Esophagus (tissue), 2 donors: ENCODE results near the gene YARS2. TPM values are rescaled to one million over a fixed set of nuclear protein-coding genes. Genes with fewer than 3 reads are reported as not detected.
"Not testable (repeated sequence)": the region's sequence is repeated elsewhere in the genome, so short reads cannot be mapped to it uniquely, and the experiment has no call there.

Experiments
- H3K27ac ChIP-seq, 2 donors: one replicate each; pipeline ENCODE4 v1.5.1; 2013; ENCODE audit warnings: low read depth in 2 of 2, mild to moderate bottlenecking in 2 of 2, inconsistent platforms in 1 of 2, low read length in 1 of 2, moderate library complexity in 1 of 2
- H3K27me3 ChIP-seq, 2 donors: one replicate each; pipeline ENCODE4 v1.6.1; 2013; ENCODE audit warnings: low read length in 2 of 2, control low read depth in 1 of 2, mild to moderate bottlenecking in 1 of 2; ENCODE audit not compliant: insufficient read depth in 2 of 2, control insufficient read depth in 1 of 2
- H3K36me3 ChIP-seq, 2 donors: one replicate each; pipeline ENCODE4 v1.6.1; 2013; ENCODE audit warnings: low read length in 1 of 2; ENCODE audit not compliant: control insufficient read depth in 2 of 2, insufficient read depth in 2 of 2
- H3K4me1 ChIP-seq, 2 donors: one replicate each; pipeline ENCODE4 v1.6.1; 2013; ENCODE audit warnings: low read length in 1 of 2; ENCODE audit not compliant: control insufficient read depth in 2 of 2, insufficient read depth in 2 of 2
- H3K4me3 ChIP-seq, 2 donors: one replicate each; pipeline ENCODE4 v1.5.1; 2013; ENCODE audit warnings: low read length in 2 of 2, mild to moderate bottlenecking in 2 of 2, low read depth in 1 of 2, moderate library complexity in 1 of 2
- H3K9me3 ChIP-seq, 2 donors: one replicate each; pipeline ENCODE4 v1.6.1; 2013; ENCODE audit warnings: mild to moderate bottlenecking in 2 of 2, low read depth in 1 of 2, low read length in 1 of 2, moderate library complexity in 1 of 2; ENCODE audit not compliant: control insufficient read depth in 2 of 2, insufficient read depth in 1 of 2
- WGBS, 2 donors: extraction: QIAGEN DNeasy Blood & Tissue Kit; methylation state at CpG; one replicate each; pipeline ENCODE4 v1.1.7; 2013; 5-methylcytosine and 5-hydroxymethylcytosine counted together
- polyA plus RNA-seq, 2 donors: library from polyadenylated mRNA; stranded (reverse); fragments of 200-250 nt; gene quantifications; one replicate each; pipeline ENCODE4 v1.2.3, GENCODE V29; 2013
- donor health status: healthy with polysubstance abuse.
- donor health status: Bipolar disorder and iron deficiency.

YARS2 gene
- polyA plus RNA-seq, 2 donors = 11.8 to 19.8 TPM

GRCh38 chr12:32726286-32726685 lies 29.4 kb downstream of the YARS2 start:
- Histone ChIP-seq H3K4me1 (no peaks in the 10 kb centered on the region), H3K27ac (no peak overlapping the region), H3K36me3 (peaks cover 6% of the 10 kb centered on the region in 2 donors), H3K9me3 (no peaks in the 10 kb centered on the region), H3K4me3 (no peak overlapping the region), H3K27me3 (no peaks in the 10 kb centered on the region)
- WGBS, 2 donors = 96 to 99% methylated on average over 2 of the region's 2 CpGs

GRCh38 chr12:32725308-32725707 lies 30.4 kb downstream of the YARS2 start:
- not testable (repeated sequence) for H3K27ac ChIP-seq, H3K36me3 ChIP-seq, H3K4me1 ChIP-seq, H3K9me3 ChIP-seq, H3K4me3 ChIP-seq, H3K27me3 ChIP-seq
- 88 to 93% methylated on average over 3 of the region's 3 CpGs for WGBS, 2 donors

GRCh38 chr12:32718926-32719325 lies 36.8 kb downstream of the YARS2 start:
- H3K4me3 ChIP-seq = no peak overlapping the region

GRCh38 chr12:32714772-32715171 lies 40.9 kb downstream of the YARS2 start:
- Histone ChIP-seq H3K27ac (no peak overlapping the region), H3K9me3 (no peaks in the 10 kb centered on the region), H3K27me3 (no peaks in the 10 kb centered on the region), H3K4me3 (no peak overlapping the region), H3K36me3 (peaks cover 3 to 4% of the 10 kb centered on the region in 2 donors), H3K4me1 (no peaks in the 10 kb centered on the region)
- 72 to 85% methylated on average over 4 of the region's 4 CpGs for WGBS, 2 donors

More at GRCh38 chr12:32718926-32719325, 36.8 kb downstream of the YARS2 start:
- no peaks in the 10 kb centered on the region for H3K27me3 ChIP-seq
- 62 to 78% methylated on average over 2 of the region's 2 CpGs for WGBS, 2 donors
- H3K36me3 ChIP-seq = peaks cover 5 to 6% of the 10 kb centered on the region in 2 donors
- no peaks in the 10 kb centered on the region for H3K9me3 ChIP-seq
- no peak overlapping the region for H3K27ac ChIP-seq
- H3K4me1 ChIP-seq = no peaks in the 10 kb centered on the region

GRCh38 chr12:32708926-32709325 lies 46.8 kb downstream of the YARS2 start:
- WGBS, 2 donors = 89 to 95% methylated on average over 2 of the region's 2 CpGs
- H3K27ac ChIP-seq = no peak overlapping the region
- no peaks in the 10 kb centered on the region for H3K27me3 ChIP-seq
- H3K4me1 ChIP-seq = no peaks in the 10 kb centered on the region
- H3K9me3 ChIP-seq = no peaks in the 10 kb centered on the region
- H3K4me3 ChIP-seq = no peak overlapping the region
- peaks cover 3 to 4% of the 10 kb centered on the region in 2 donors for H3K36me3 ChIP-seq

- 90 to 92% methylated on average over 2 of the region's 2 CpGs for WGBS, 2 donors
- no peak overlapping the region for H3K4me3 ChIP-seq
- no peaks in the 10 kb centered on the region for H3K27me3 ChIP-seq
- no peaks in the 10 kb centered on the region for H3K9me3 ChIP-seq
- no peak overlapping the region for H3K27ac ChIP-seq
- no peaks in the 10 kb centered on the region for H3K4me1 ChIP-seq
- no peaks in the 10 kb centered on the region for H3K36me3 ChIP-seq
These were observed 49.2 kb downstream of the YARS2 start for GRCh38 chr12:32706335-32707024.

GRCh38 chr12:32705783-32706182 lies 49.9 kb downstream of the YARS2 start:
- no peaks in the 10 kb centered on the region for H3K27me3 ChIP-seq
- H3K27ac ChIP-seq = no peak overlapping the region
- H3K4me1 ChIP-seq = no peaks in the 10 kb centered on the region
- no peak overlapping the region for H3K4me3 ChIP-seq
- no peaks in the 10 kb centered on the region for H3K9me3 ChIP-seq
- H3K36me3 ChIP-seq = no peaks in the 10 kb centered on the region

GRCh38 chr12:32702946-32703345 lies 52.8 kb downstream of the YARS2 start:
- no peaks in the 10 kb centered on the region for H3K27me3 ChIP-seq
- no peak overlapping the region for H3K4me3 ChIP-seq
- no peaks in the 10 kb centered on the region for H3K9me3 ChIP-seq
- whole genome bisulfite sequencing, 2 donors = 79 to 85% methylated on average over 1 of the region's 1 CpG
- no peaks in the 10 kb centered on the region for H3K36me3 ChIP-seq
- no peaks in the 10 kb centered on the region for H3K4me1 ChIP-seq
- no peak overlapping the region for H3K27ac ChIP-seq

- Histone ChIP-seq H3K27me3 (no peaks in the 10 kb centered on the region), H3K36me3 (no peaks in the 10 kb centered on the region), H3K4me3 (no peak overlapping the region), H3K9me3 (no peaks in the 10 kb centered on the region), H3K27ac (no peak overlapping the region), H3K4me1 (no peaks in the 10 kb centered on the region)
These were observed 53.2 kb downstream of the YARS2 start for GRCh38 chr12:32702473-32702872.

- H3K9me3 ChIP-seq, H3K27me3 ChIP-seq, H3K27ac ChIP-seq, H3K4me1 ChIP-seq, H3K4me3 ChIP-seq, H3K36me3 ChIP-seq: not testable (repeated sequence)
- 94% methylated on average over 8 of the region's 8 CpGs for WGBS, 2 donors
These were observed 56.3 kb downstream of the YARS2 start for GRCh38 chr12:32699437-32699836.
